ENCODE results near the gene TFDP1. TPM values are rescaled to one million over a fixed set of nuclear protein-coding genes. Genes with fewer than 3 reads are reported as not detected.

The TFDP1 gene
- 30.8 TPM for total RNA-seq

- peak within 1 kb of the TSS in 2 of 3 donors; percentile 57 to 68 for H3K9ac ChIP-seq (ENCODE audit: low read depth in 1 of 3, low read length in 3 of 3)
- H3K4me3 ChIP-seq (ENCODE audit: low read length in 3 of 3): peak within 1 kb of the TSS; percentile 51 to 73 (median 70)
- H3K27ac ChIP-seq (ENCODE audit: low read depth, low read length): no peak within 1 kb of the TSS
- peaks cover 5 to 15% (median 8%) of the 10 kb centered on the region in 3 donors for H3K36me3 ChIP-seq (ENCODE audit: control insufficient read depth in 3 of 3, insufficient read depth in 3 of 3, low read length in 3 of 3)
- no peaks in the 10 kb centered on the region for H3K27me3 ChIP-seq (ENCODE audit: control insufficient read depth in 3 of 3, insufficient read depth in 3 of 3, low read length in 3 of 3)
- H3K9me3 ChIP-seq (ENCODE audit: control insufficient read depth in 3 of 3, low read length in 3 of 3): no peaks in the 10 kb centered on the region
- peaks cover 6 to 14% (median 8%) of the 10 kb centered on the region in 3 donors for H3K4me1 ChIP-seq (ENCODE audit: control insufficient read depth in 3 of 3, insufficient read depth in 3 of 3, low read length in 3 of 3)
These were observed at the start of gene TFDP1 for GRCh38 chr13:113584205-113584869. TFDP1 (plus strand) TSS chr13:113584753; CDS start chr13:113585838, 1,085 bp downstream.

- no peaks in the 10 kb centered on the region for H3K9me3 ChIP-seq (ENCODE audit: control insufficient read depth in 3 of 3, low read length in 3 of 3)
- H3K27me3 ChIP-seq (ENCODE audit: control insufficient read depth in 3 of 3, insufficient read depth in 3 of 3, low read length in 3 of 3): no peaks in the 10 kb centered on the region
- no peaks in the 10 kb centered on the region for H3K4me1 ChIP-seq (ENCODE audit: control insufficient read depth in 3 of 3, insufficient read depth in 3 of 3, low read length in 3 of 3)
- H3K27ac ChIP-seq (ENCODE audit: low read depth, low read length): no peak overlapping the region
- H3K4me3 ChIP-seq (ENCODE audit: low read length in 3 of 3): no peak overlapping the region
- no peak overlapping the region for H3K9ac ChIP-seq (ENCODE audit: low read depth in 1 of 3, low read length in 3 of 3)
- peaks cover 25 to 36% (median 27%) of the 10 kb centered on the region in 3 donors for H3K36me3 ChIP-seq (ENCODE audit: control insufficient read depth in 3 of 3, insufficient read depth in 3 of 3, low read length in 3 of 3)
These were observed 49.2 kb upstream of the TFDP1 start for GRCh38 chr13:113535381-113535781.

GRCh38 chr13:113536461-113537110 lies 48.0 kb upstream of the TFDP1 start:
- Histone ChIP-seq H3K4me1 (ENCODE audit: control insufficient read depth in 3 of 3, insufficient read depth in 3 of 3, low read length in 3 of 3) (no peaks in the 10 kb centered on the region), H3K36me3 (ENCODE audit: control insufficient read depth in 3 of 3, insufficient read depth in 3 of 3, low read length in 3 of 3) (peaks cover 22 to 36% (median 29%) of the 10 kb centered on the region in 3 donors), H3K4me3 (ENCODE audit: low read length in 3 of 3) (no peak overlapping the region), H3K27me3 (ENCODE audit: control insufficient read depth in 3 of 3, insufficient read depth in 3 of 3, low read length in 3 of 3) (no peaks in the 10 kb centered on the region), H3K27ac (ENCODE audit: low read depth, low read length) (no peak overlapping the region), H3K9ac (ENCODE audit: low read depth in 1 of 3, low read length in 3 of 3) (no peak overlapping the region), H3K9me3 (ENCODE audit: control insufficient read depth in 3 of 3, low read length in 3 of 3) (no peaks in the 10 kb centered on the region)

GRCh38 chr13:113537205-113537604 lies 47.3 kb upstream of the TFDP1 start:
- H3K4me3 ChIP-seq (ENCODE audit: low read length in 3 of 3): no peak overlapping the region
- no peaks in the 10 kb centered on the region for H3K27me3 ChIP-seq (ENCODE audit: control insufficient read depth in 3 of 3, insufficient read depth in 3 of 3, low read length in 3 of 3)
- H3K9me3 ChIP-seq (ENCODE audit: control insufficient read depth in 3 of 3, low read length in 3 of 3): no peaks in the 10 kb centered on the region
- H3K27ac ChIP-seq (ENCODE audit: low read depth, low read length): no peak overlapping the region
- H3K36me3 ChIP-seq (ENCODE audit: control insufficient read depth in 3 of 3, insufficient read depth in 3 of 3, low read length in 3 of 3): peaks cover 18 to 32% (median 28%) of the 10 kb centered on the region in 3 donors
- H3K9ac ChIP-seq (ENCODE audit: low read depth in 1 of 3, low read length in 3 of 3): no peak overlapping the region
- no peaks in the 10 kb centered on the region for H3K4me1 ChIP-seq (ENCODE audit: control insufficient read depth in 3 of 3, insufficient read depth in 3 of 3, low read length in 3 of 3)

- Histone ChIP-seq H3K27ac (ENCODE audit: low read depth, low read length) (no peak overlapping the region), H3K36me3 (ENCODE audit: control insufficient read depth in 3 of 3, insufficient read depth in 3 of 3, low read length in 3 of 3) (peaks cover 17 to 32% (median 28%) of the 10 kb centered on the region in 3 donors), H3K27me3 (ENCODE audit: control insufficient read depth in 3 of 3, insufficient read depth in 3 of 3, low read length in 3 of 3) (no peaks in the 10 kb centered on the region), H3K9me3 (ENCODE audit: control insufficient read depth in 3 of 3, low read length in 3 of 3) (no peaks in the 10 kb centered on the region), H3K4me1 (ENCODE audit: control insufficient read depth in 3 of 3, insufficient read depth in 3 of 3, low read length in 3 of 3) (no peaks in the 10 kb centered on the region), H3K9ac (ENCODE audit: low read depth in 1 of 3, low read length in 3 of 3) (no peak overlapping the region), H3K4me3 (ENCODE audit: low read length in 3 of 3) (no peak overlapping the region)
These were observed 46.5 kb upstream of the TFDP1 start for GRCh38 chr13:113537909-113538688.

- no peaks in the 10 kb centered on the region for H3K27me3 ChIP-seq (ENCODE audit: control insufficient read depth in 3 of 3, insufficient read depth in 3 of 3, low read length in 3 of 3)
- peaks cover 17 to 32% (median 27%) of the 10 kb centered on the region in 3 donors for H3K36me3 ChIP-seq (ENCODE audit: control insufficient read depth in 3 of 3, insufficient read depth in 3 of 3, low read length in 3 of 3)
These were observed 45.9 kb upstream of the TFDP1 start for GRCh38 chr13:113538689-113539058.

GRCh38 chr13:113539176-113539575 lies 45.4 kb upstream of the TFDP1 start:
- no peaks in the 10 kb centered on the region for H3K27me3 ChIP-seq (ENCODE audit: control insufficient read depth in 3 of 3, insufficient read depth in 3 of 3, low read length in 3 of 3)
- no peaks in the 10 kb centered on the region for H3K9me3 ChIP-seq (ENCODE audit: control insufficient read depth in 3 of 3, low read length in 3 of 3)
- H3K9ac ChIP-seq (ENCODE audit: low read depth in 1 of 3, low read length in 3 of 3): no peak overlapping the region
- peaks cover 17 to 34% (median 27%) of the 10 kb centered on the region in 3 donors for H3K36me3 ChIP-seq (ENCODE audit: control insufficient read depth in 3 of 3, insufficient read depth in 3 of 3, low read length in 3 of 3)
- no peak overlapping the region for H3K4me3 ChIP-seq (ENCODE audit: low read length in 3 of 3)
- no peak overlapping the region for H3K27ac ChIP-seq (ENCODE audit: low read depth, low read length)
- H3K4me1 ChIP-seq (ENCODE audit: control insufficient read depth in 3 of 3, insufficient read depth in 3 of 3, low read length in 3 of 3): no peaks in the 10 kb centered on the region

More at GRCh38 chr13:113538689-113539058, 45.9 kb upstream of the TFDP1 start:
- Histone ChIP-seq H3K4me3 (ENCODE audit: low read length in 3 of 3) (no peak overlapping the region), H3K9me3 (ENCODE audit: control insufficient read depth in 3 of 3, low read length in 3 of 3) (no peaks in the 10 kb centered on the region), H3K27ac (ENCODE audit: low read depth, low read length) (no peak overlapping the region), H3K9ac (ENCODE audit: low read depth in 1 of 3, low read length in 3 of 3) (no peak overlapping the region), H3K4me1 (ENCODE audit: control insufficient read depth in 3 of 3, insufficient read depth in 3 of 3, low read length in 3 of 3) (no peaks in the 10 kb centered on the region)

GRCh38 chr13:113539822-113540221 lies 44.7 kb upstream of the TFDP1 start:
- H3K36me3 ChIP-seq (ENCODE audit: control insufficient read depth in 3 of 3, insufficient read depth in 3 of 3, low read length in 3 of 3): peaks cover 19 to 35% (median 27%) of the 10 kb centered on the region in 3 donors
- H3K9me3 ChIP-seq (ENCODE audit: control insufficient read depth in 3 of 3, low read length in 3 of 3): no peaks in the 10 kb centered on the region
- H3K4me3 ChIP-seq (ENCODE audit: low read length in 3 of 3): no peak overlapping the region
- H3K27ac ChIP-seq (ENCODE audit: low read depth, low read length): no peak overlapping the region
- H3K4me1 ChIP-seq (ENCODE audit: control insufficient read depth in 3 of 3, insufficient read depth in 3 of 3, low read length in 3 of 3): no peaks in the 10 kb centered on the region
- H3K27me3 ChIP-seq (ENCODE audit: control insufficient read depth in 3 of 3, insufficient read depth in 3 of 3, low read length in 3 of 3): no peaks in the 10 kb centered on the region
- H3K9ac ChIP-seq (ENCODE audit: low read depth in 1 of 3, low read length in 3 of 3): no peak overlapping the region

GRCh38 chr13:113540523-113540922 lies 44.0 kb upstream of the TFDP1 start:
- Histone ChIP-seq H3K27me3 (ENCODE audit: control insufficient read depth in 3 of 3, insufficient read depth in 3 of 3, low read length in 3 of 3) (no peaks in the 10 kb centered on the region), H3K4me1 (ENCODE audit: control insufficient read depth in 3 of 3, insufficient read depth in 3 of 3, low read length in 3 of 3) (peaks cover 0 to 6% (median 2%) of the 10 kb centered on the region in 3 donors), H3K36me3 (ENCODE audit: control insufficient read depth in 3 of 3, insufficient read depth in 3 of 3, low read length in 3 of 3) (peaks cover 19 to 30% (median 25%) of the 10 kb centered on the region in 3 donors), H3K9ac (ENCODE audit: low read depth in 1 of 3, low read length in 3 of 3) (no peak overlapping the region), H3K4me3 (ENCODE audit: low read length in 3 of 3) (no peak overlapping the region), H3K27ac (ENCODE audit: low read depth, low read length) (no peak overlapping the region), H3K9me3 (ENCODE audit: control insufficient read depth in 3 of 3, low read length in 3 of 3) (no peaks in the 10 kb centered on the region)
